LNCAP (cell line): Measurements from ENCODE around the gene PSMC3.

Experiments used
- CTCF ChIP-seq: fragments of 450-650 bp; IDR thresholded peaks from 2 replicates; pipeline ENCODE4 v1.5.1; 2017; ENCODE audit warnings: mild to moderate bottlenecking

PSMC3 gene

DNA sequence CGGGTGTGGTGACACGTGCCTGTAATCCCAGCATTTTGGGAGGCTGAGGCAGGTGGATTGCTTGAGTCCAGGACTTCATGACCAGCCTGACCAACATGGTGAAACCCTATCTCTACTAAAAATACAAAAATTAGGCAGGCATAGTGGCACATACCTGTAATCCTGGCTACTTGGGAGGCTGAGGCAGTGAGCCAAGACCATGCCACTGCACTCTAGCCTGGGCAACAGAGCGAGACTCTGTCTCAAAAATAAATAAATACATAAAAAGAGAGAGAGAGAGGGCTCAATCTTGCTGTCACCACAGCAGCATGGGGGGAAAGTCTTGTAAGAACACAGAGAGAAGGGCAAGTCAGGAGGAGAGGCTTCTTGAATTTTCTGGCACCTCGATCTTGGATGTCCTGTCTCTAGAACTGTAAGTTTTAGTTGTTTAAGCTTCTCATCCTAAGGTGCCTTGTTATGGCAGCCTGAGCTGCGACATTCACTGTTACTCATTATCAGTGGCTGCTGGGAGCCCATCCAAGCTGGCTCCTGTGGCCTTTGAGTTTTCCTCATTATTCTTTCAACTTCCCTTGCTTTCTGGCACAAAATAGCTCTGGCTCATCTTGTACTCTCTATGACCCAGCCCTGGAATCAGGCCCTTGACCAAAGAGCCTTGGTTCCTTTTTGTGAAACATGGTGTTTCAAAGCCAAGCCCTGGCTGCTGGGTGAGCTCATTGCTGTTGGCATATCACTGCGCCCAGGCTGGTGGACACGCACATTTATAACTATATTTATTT, 8.0 kb upstream of the PSMC3 start:
- TF ChIP-seq CTCF = no peak

- no peak for TF ChIP-seq CTCF
Observed at GRCh38 chr11:47433157-47433556, 6.9 kb upstream of the PSMC3 start.

DNA sequence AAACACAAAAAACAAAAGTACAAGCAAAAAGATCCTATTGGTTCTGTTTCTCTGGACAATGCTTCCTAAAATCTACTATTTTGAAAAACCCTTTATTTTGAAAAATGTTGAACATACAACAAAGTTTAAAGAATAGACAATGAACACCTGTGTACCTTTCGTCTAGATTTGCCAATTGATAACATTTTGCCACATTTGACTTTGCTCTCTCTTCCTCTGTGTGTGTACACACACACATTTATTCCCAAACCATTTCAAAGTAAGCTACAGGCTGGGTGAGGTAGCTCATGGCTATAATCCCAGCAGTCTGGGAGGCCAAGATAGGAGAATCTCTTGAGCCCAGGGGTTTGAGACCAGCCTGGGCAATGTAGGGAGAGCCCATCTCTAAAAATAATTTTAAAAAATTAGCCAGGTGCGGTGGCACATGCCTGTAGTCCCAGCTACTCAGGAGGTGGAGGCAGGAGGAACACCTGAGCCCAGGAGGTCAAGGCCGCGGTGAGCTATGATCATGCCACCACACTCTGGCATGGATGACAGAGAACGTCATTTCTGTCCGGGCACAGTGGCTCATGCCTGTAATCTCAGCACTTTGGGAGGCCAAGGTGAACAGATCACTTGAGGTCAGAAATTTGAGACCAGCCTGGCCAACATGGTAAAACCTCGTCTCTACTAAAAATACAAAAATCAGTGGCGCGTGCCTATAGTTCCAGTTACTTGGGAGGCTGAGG, 5.3 kb upstream of the PSMC3 start:
- no peak for TF ChIP-seq CTCF

- TF ChIP-seq CTCF = no peak
Observed at GRCh38 chr11:47430524-47430923, 4.3 kb upstream of the PSMC3 start.

- TF ChIP-seq CTCF = no peak
Observed at GRCh38 chr11:47425611-47426010, 628 bp downstream of the PSMC3 start.

GRCh38 chr11:47418454-47419259, 7.6 kb downstream of the PSMC3 start:
- TF ChIP-seq CTCF = no peak

- no peak for TF ChIP-seq CTCF
Observed at GRCh38 chr11:47417712-47418111, 8.5 kb downstream of the PSMC3 start.
